ENCODE results near the gene CALN1.

CALN1 gene

DNA sequence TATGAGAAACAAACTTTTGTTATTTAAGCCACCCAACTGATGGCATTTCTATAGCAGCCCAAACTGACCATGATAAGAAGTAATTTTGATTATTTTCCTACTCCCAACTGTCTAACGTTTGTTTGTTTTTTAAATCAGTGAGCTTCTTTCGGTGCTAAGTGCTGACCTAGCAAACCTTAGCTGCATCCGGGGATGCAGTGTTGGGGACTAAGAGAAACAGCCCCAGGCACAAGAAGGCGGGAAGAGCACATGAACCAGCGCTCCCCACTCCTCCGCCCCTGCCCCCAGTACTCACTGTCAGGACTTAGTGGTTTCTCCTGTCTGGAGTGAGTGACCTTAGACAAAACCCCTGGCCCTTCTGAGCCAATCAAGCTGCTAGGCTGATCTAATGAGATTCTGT is 168.8 kb downstream of the CALN1 start:
- Histone ChIP-seq H3K4me3 (ENCODE audit: low read length) (no peak overlapping the region), H3K9me3 (replicated peaks; ENCODE audit: insufficient read depth, low read length) (no peaks in the 10 kb centered on the region), H3K79me2 (ENCODE audit: low read length) (no peaks in the 10 kb centered on the region), H3K36me3 (replicated peaks; ENCODE audit: insufficient read depth, low read length) (no peaks in the 10 kb centered on the region), H4K20me1 (ENCODE audit: insufficient read depth, low read length) (no peaks in the 10 kb centered on the region), H3K9me2 (replicated peaks; ENCODE audit: insufficient read depth, low read length) (no peaks in the 10 kb centered on the region), H3K9ac (ENCODE audit: low read length) (no peak overlapping the region), H2AFZ (ENCODE audit: low read length) (no peak overlapping the region), H3K27me3 (replicated peaks; ENCODE audit: insufficient read depth, low read length) (no peaks in the 10 kb centered on the region), H3K4me1 (ENCODE audit: low read length) (no peaks in the 10 kb centered on the region), H3K4me2 (ENCODE audit: low read depth, low read length) (no peak overlapping the region), H3K27ac (ENCODE audit: low read length) (no peak overlapping the region), H3F3A (ENCODE audit: insufficient read depth, low read length) (no peaks in the 10 kb centered on the region)
- TF ChIP-seq, protein P1, sequence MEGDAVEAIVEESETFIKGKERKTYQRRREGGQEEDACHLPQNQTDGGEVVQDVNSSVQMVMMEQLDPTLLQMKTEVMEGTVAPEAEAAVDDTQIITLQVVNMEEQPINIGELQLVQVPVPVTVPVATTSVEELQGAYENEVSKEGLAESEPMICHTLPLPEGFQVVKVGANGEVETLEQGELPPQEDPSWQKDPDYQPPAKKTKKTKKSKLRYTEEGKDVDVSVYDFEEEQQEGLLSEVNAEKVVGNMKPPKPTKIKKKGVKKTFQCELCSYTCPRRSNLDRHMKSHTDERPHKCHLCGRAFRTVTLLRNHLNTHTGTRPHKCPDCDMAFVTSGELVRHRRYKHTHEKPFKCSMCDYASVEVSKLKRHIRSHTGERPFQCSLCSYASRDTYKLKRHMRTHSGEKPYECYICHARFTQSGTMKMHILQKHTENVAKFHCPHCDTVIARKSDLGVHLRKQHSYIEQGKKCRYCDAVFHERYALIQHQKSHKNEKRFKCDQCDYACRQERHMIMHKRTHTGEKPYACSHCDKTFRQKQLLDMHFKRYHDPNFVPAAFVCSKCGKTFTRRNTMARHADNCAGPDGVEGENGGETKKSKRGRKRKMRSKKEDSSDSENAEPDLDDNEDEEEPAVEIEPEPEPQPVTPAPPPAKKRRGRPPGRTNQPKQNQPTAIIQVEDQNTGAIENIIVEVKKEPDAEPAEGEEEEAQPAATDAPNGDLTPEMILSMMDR (IDR thresholded peaks at IDR 0.05; ENCODE audit: low read length) = no peak
- TF ChIP-seq EZH2 (optimal IDR thresholded peaks at IDR 0.05; ENCODE audit: low read depth, low read length) = no peak
- TF ChIP-seq EZH2phosphoT487 (IDR thresholded peaks at IDR 0.05; ENCODE audit: low read length) = no peak
- no peak for DNase-seq

DNA sequence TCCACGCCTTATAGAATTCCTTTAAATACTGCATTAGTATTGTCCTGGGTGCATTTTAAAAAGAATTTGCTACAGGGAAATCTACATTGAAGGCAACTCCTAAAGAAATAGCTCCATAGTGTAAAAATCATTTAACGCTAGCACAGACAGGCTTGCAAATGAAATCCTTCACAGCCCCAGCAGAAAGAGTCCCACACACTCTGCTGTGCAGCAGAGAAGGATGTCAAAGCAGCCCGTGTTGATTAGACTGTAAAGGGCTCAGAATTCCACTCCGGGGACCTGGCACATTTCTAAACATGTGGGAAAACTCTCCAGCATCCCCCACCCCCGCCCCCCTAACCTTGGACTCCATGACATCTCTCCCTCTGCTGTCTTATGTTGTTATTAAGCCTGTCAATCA is 176.8 kb downstream of the CALN1 start:
- H3K9me3 ChIP-seq (replicated peaks; ENCODE audit: insufficient read depth, low read length) = no peaks in the 10 kb centered on the region
- no peaks in the 10 kb centered on the region for H3K36me3 ChIP-seq (replicated peaks; ENCODE audit: insufficient read depth, low read length)
- H3K27me3 ChIP-seq (replicated peaks; ENCODE audit: insufficient read depth, low read length) = no peaks in the 10 kb centered on the region
- no peak overlapping the region for H2AFZ ChIP-seq (ENCODE audit: low read length)
- H4K20me1 ChIP-seq (ENCODE audit: insufficient read depth, low read length) = no peaks in the 10 kb centered on the region
- DNase-seq = no peak
- no peak overlapping the region for H3K4me3 ChIP-seq (ENCODE audit: low read length)
- H3F3A ChIP-seq (ENCODE audit: insufficient read depth, low read length) = no peaks in the 10 kb centered on the region
- no peak for TF ChIP-seq EZH2phosphoT487 (IDR thresholded peaks at IDR 0.05; ENCODE audit: low read length)
- no peak for TF ChIP-seq EZH2 (optimal IDR thresholded peaks at IDR 0.05; ENCODE audit: low read depth, low read length)
- TF ChIP-seq, protein P1 (IDR thresholded peaks at IDR 0.05; ENCODE audit: low read length) = no peak
- H3K9me2 ChIP-seq (replicated peaks; ENCODE audit: insufficient read depth, low read length) = no peaks in the 10 kb centered on the region
- no peaks in the 10 kb centered on the region for H3K4me1 ChIP-seq (ENCODE audit: low read length)
- no peaks in the 10 kb centered on the region for H3K79me2 ChIP-seq (ENCODE audit: low read length)
- no peak overlapping the region for H3K9ac ChIP-seq (ENCODE audit: low read length)
- H3K4me2 ChIP-seq (ENCODE audit: low read depth, low read length) = no peak overlapping the region
- no peak overlapping the region for H3K27ac ChIP-seq (ENCODE audit: low read length)

DNA sequence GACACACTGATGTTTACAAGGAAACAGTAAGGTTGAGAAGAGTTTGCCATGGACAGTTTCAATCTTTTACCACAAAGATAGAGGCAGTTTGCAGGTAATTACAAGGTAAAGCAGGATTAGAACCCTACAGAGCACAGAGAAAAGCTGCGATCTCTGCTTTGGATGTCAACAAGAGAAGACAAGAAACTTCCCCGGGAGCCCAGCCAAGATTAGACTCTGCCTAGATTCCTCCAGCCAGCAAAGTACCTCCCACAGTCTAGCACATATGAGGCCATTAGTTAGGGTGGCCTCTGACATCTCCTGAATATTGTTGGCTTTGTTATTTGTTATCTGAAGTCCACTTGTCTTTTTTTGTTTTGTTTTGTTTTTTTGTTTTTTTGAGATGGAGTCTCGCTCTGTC is 178.1 kb downstream of the CALN1 start:
- Histone ChIP-seq H3K4me3 (ENCODE audit: low read length) (no peak overlapping the region), H3K36me3 (replicated peaks; ENCODE audit: insufficient read depth, low read length) (no peaks in the 10 kb centered on the region), H2AFZ (ENCODE audit: low read length) (no peak overlapping the region), H3K9me2 (replicated peaks; ENCODE audit: insufficient read depth, low read length) (no peaks in the 10 kb centered on the region), H3K27me3 (replicated peaks; ENCODE audit: insufficient read depth, low read length) (no peaks in the 10 kb centered on the region), H3K27ac (ENCODE audit: low read length) (no peak overlapping the region), H3F3A (ENCODE audit: insufficient read depth, low read length) (no peaks in the 10 kb centered on the region), H4K20me1 (ENCODE audit: insufficient read depth, low read length) (no peaks in the 10 kb centered on the region), H3K9me3 (replicated peaks; ENCODE audit: insufficient read depth, low read length) (no peaks in the 10 kb centered on the region), H3K9ac (ENCODE audit: low read length) (no peak overlapping the region), H3K4me1 (ENCODE audit: low read length) (no peaks in the 10 kb centered on the region), H3K79me2 (ENCODE audit: low read length) (no peaks in the 10 kb centered on the region), H3K4me2 (ENCODE audit: low read depth, low read length) (no peak overlapping the region)
- TF ChIP-seq EZH2phosphoT487 (IDR thresholded peaks at IDR 0.05; ENCODE audit: low read length) = no peak
- TF ChIP-seq EZH2 (optimal IDR thresholded peaks at IDR 0.05; ENCODE audit: low read depth, low read length) = no peak
- no peak for DNase-seq

DNA sequence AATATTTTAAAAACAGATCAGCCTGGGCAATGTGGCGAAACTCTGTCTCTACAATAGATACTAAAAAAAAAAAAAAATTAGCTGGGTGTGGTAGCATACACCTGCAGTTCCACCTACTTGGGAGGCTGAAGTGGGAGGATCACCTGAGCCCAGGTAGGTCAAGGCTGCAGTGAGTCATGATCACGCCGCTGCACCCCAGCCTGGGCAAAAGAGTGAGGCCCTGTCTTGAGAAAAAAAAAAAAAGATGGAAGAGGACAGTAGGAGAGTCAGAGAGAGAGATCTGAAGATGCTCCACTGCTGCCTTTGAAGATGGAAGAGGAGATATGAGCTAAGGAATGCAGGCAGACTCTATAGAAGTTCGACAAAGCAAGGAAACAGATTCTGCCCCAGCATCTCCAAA is 181.9 kb downstream of the CALN1 start:
- Histone ChIP-seq H3K9ac (ENCODE audit: low read length) (no peak overlapping the region), H3K36me3 (replicated peaks; ENCODE audit: insufficient read depth, low read length) (no peaks in the 10 kb centered on the region), H3K4me2 (ENCODE audit: low read depth, low read length) (no peak overlapping the region), H2AFZ (ENCODE audit: low read length) (no peak overlapping the region), H3K4me3 (ENCODE audit: low read length) (no peak overlapping the region), H3K9me2 (replicated peaks; ENCODE audit: insufficient read depth, low read length) (no peaks in the 10 kb centered on the region), H4K20me1 (ENCODE audit: insufficient read depth, low read length) (no peaks in the 10 kb centered on the region), H3K9me3 (replicated peaks; ENCODE audit: insufficient read depth, low read length) (no peaks in the 10 kb centered on the region), H3K27ac (ENCODE audit: low read length) (no peak overlapping the region), H3K79me2 (ENCODE audit: low read length) (no peaks in the 10 kb centered on the region), H3F3A (ENCODE audit: insufficient read depth, low read length) (no peaks in the 10 kb centered on the region), H3K4me1 (ENCODE audit: low read length) (no peaks in the 10 kb centered on the region), H3K27me3 (replicated peaks; ENCODE audit: insufficient read depth, low read length) (no peaks in the 10 kb centered on the region)
- DNase-seq = no peak
- no peak for TF ChIP-seq EZH2 (optimal IDR thresholded peaks at IDR 0.05; ENCODE audit: low read depth, low read length)
- TF ChIP-seq EZH2phosphoT487 (IDR thresholded peaks at IDR 0.05; ENCODE audit: low read length) = no peak
- TF ChIP-seq, protein P1 (IDR thresholded peaks at IDR 0.05; ENCODE audit: low read length) = no peak
